Jurkat, Clone E6-1 (cell line): ENCODE results near the gene TUBA1A.
A peak's percentile ranks its signal among the peaks of the same experiment; 100 is the strongest.
"Not testable (repeated sequence)": the region's sequence is repeated elsewhere in the genome, so short reads cannot be mapped to it uniquely, and the experiment has no call there.

Experiments
- DNase-seq: peaks from one replicate; pipeline ENCODE4 v3.0.0-alpha.2; 2011; ENCODE audit warnings: low read depth, low spot score
- H3K4me3 ChIP-seq: 2 replicates; pipeline ENCODE4 v1.5.1; 2011; ENCODE audit warnings: mild to moderate bottlenecking, low read length, control low read depth, moderate library complexity

The TUBA1A gene

DNA sequence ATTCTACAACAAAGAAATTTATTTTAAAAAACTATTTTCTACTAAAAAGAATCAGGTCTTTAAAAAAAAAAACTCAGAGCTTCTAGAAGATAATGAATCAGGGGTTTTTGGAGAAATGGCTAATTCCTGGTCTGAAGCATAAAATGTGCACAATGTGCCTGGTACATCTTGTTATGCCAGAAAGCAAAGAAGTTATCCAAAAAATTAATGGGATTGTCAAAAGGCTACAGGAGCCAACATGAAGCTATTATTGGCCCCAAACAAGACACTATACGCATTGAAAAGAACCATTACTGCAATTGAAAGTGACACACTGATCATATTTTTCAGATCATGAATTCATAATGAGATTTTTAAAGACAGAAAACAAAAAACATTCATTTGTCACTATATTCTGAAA, 19.3 kb upstream of the TUBA1A start:
- no peak for DNase-seq
- no peak overlapping the region for H3K4me3 ChIP-seq

- no peak overlapping the region for H3K4me3 ChIP-seq
- no peak for DNase-seq
Observed at GRCh38 chr12:49206389-49206788, 17.5 kb upstream of the TUBA1A start.

GRCh38 chr12:49201595-49202295, 12.9 kb upstream of the TUBA1A start:
- H3K4me3 ChIP-seq: no peak overlapping the region

DNA sequence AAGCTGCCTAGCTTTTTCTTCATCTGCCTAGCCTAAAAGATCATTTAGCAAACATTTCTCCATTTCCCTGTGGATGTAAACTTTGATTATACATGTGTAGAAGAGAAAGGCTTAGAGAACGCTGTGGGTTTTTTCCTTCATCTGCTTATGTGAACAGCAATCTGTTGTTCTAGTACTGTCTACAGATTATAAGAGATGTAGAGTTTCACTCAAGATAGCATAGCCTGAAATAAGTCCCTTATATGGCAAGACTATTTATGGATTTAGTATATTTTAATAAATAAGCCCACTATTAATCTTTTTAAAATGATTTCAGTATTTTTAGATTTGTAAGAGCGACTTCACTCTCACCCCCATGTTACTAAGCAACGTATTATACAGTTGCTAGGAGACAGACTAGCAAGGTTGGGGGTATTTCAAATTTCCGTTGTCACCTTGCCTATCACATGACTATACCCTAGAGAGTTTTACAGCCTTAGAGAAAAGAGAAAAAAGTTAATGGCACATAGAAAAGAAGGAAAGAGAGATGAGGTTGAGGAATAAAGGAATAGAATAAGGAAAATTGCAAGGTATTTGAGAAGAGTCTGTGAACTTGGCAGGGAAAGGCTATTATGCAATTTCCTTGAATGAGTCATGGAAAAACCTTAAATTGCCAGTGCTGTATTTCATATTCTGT, 12.2 kb upstream of the TUBA1A start:
- DNase-seq: peak; percentile 86

More at GRCh38 chr12:49201595-49202295, 12.9 kb upstream of the TUBA1A start:
- DNase-seq: no peak

GRCh38 chr12:49198431-49199155, 9.7 kb upstream of the TUBA1A start:
- DNase-seq: no peak
- H3K4me3 ChIP-seq: no peak overlapping the region

More for the DNA sequence above, 12.2 kb upstream of the TUBA1A start:
- H3K4me3 ChIP-seq: no peak overlapping the region

- no peak for DNase-seq
- H3K4me3 ChIP-seq: no peak overlapping the region
Observed at GRCh38 chr12:49197256-49197655, 8.4 kb upstream of the TUBA1A start.

DNA sequence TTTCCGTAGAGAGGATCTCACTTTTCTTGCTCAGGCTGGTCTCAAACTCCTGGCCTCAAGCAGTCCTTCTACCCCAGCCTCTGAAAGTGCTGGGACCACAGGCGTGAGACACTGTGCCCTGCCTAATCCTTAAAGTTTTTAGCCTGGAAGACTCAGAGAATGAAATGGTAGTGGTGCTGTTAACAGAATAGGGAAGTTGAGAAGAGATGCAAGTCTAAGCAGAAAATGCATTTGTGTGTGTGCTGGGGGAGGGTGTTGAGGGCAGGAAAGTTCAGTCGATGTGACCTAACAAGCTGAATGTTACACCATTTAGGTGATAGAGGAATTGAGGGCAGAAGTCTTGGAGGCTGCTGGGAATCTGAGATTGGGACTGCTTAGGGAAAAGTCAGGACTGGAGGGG, 6.9 kb upstream of the TUBA1A start:
- H3K4me3 ChIP-seq: no peak overlapping the region
- DNase-seq: no peak

DNA sequence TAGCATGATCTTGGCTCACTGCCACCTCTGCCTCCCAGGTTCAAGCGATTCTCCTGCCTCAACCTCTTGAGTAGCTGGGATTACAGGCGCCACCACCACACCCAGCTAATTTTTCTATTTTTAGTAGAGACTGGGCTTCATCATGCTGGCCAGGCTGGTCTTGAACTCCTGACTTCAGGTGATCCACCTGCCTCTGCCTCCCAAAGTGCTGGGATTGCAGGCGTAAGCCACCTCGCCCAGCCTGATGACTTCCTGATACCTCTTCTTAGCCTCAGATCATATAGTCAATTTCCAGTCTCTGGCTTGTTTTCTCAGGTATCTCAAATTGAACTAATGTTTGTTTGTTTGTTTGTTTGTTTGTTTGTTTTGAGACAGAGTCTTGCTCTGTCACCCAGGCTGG, 4.9 kb upstream of the TUBA1A start:
- H3K4me3 ChIP-seq, DNase-seq: not testable (repeated sequence)

DNA sequence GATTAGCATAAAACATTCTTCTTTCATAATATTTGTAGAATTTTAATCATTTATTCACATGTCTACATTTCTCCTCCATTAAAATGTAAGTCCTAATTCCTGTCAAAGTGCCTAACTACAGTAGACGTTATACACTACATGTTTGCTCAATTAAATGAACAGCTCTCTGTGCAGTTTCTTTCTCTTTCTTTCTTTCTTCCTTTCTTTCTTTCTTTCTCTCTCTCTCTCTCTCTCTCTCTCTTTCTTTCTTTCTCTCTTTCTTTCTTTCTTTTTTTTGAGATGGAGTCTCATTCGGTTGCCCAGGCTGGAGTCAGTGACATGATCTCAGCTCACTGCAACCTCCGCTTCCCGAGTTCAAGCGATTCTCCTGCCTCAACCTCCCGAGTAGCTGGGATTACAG, 2.6 kb upstream of the TUBA1A start:
- not testable (repeated sequence) for DNase-seq

GRCh38 chr12:49190974-49191373, 2.1 kb upstream of the TUBA1A start:
- H3K4me3 ChIP-seq: no peak overlapping the region
- no peak for DNase-seq

More for the DNA sequence above, 2.6 kb upstream of the TUBA1A start:
- not testable (repeated sequence) for H3K4me3 ChIP-seq

- DNase-seq: no peak
- H3K4me3 ChIP-seq: peak overlapping the region; percentile 85
Observed at GRCh38 chr12:49189731-49190716, 1.1 kb upstream of the TUBA1A start.

DNA sequence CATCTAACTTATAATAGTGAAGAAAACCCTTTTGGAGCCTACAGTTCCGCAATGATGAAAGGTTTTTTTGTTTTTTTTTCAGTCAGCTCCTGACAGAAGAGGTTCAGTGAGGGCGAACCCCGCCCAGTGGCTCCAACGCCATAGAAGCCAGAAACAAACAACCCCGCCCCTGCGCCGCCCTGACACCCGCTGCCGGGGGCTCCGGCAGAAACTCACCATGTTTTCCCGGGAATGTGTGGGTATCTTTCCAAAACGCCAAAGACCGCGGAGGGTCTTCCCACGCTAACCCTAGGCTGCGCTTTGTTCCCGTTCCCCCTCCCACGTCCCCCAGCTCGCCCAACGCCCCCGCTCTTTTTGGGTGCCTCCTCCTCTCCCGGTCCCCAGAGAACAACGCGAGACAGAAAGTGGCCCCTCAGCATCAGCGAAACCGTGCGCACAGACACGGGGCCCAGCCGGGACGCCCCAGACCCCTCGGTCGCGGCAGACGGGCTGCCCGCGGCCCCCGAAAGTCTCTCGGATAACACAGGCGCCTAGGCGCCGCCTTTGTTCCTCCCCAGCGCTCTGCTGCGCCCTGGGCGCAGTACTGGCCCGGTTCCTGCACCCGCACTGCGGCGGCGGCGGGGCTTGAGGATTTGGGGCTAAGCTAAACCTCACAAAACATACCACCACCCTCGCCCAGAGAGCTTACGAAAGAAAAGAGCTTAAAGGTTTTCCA, 522 bp downstream of the TUBA1A start:
- peak overlapping the region; percentile 85 for H3K4me3 ChIP-seq
- DNase-seq: peak; percentile 65

GRCh38 chr12:49187184-49187583, 1.7 kb downstream of the TUBA1A start:
- DNase-seq: no peak
- H3K4me3 ChIP-seq: no peak overlapping the region

- H3K4me3 ChIP-seq, DNase-seq: not testable (repeated sequence)
Observed at GRCh38 chr12:49186307-49186706, 2.6 kb downstream of the TUBA1A start.

- not testable (repeated sequence) for DNase-seq, H3K4me3 ChIP-seq
Observed at GRCh38 chr12:49184697-49185096, 4.2 kb downstream of the TUBA1A start.

- DNase-seq, H3K4me3 ChIP-seq: not testable (repeated sequence)
Observed at GRCh38 chr12:49183214-49183950, 5.5 kb downstream of the TUBA1A start.

DNA sequence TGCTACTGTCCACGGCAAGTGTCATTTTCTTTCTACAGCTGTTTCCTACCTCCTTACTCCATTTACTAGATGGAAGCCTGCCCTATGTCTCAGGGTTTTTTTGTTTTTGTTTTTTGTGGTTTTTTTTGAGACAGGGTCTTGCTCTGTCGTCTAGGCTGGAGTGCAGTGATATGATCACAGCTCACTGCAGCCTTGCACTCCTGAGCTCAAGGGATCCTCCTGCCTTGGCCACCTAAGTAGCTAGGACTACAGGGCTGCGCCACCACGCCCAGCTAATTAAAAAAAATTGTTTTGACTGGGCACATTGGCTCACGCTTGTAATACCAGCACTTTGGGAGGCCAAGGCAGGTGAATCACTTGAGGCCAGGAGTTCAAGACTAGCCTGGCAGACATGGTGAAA, 14.7 kb downstream of the TUBA1A start:
- DNase-seq: no peak
- H3K4me3 ChIP-seq: no peak overlapping the region

- no peak overlapping the region for H3K4me3 ChIP-seq
- DNase-seq: no peak
Observed at GRCh38 chr12:49170924-49171323, 18.0 kb downstream of the TUBA1A start.
